ENCODE data around the gene DNASE2. TPM values are rescaled to one million over a fixed set of nuclear protein-coding genes. Genes with fewer than 3 reads are reported as not detected.
A peak's percentile ranks its signal among the peaks of the same experiment; 100 is the strongest.

DNASE2 gene
- total RNA-seq, 1 experiment from 2014 or later: 35.7 TPM

DNA sequence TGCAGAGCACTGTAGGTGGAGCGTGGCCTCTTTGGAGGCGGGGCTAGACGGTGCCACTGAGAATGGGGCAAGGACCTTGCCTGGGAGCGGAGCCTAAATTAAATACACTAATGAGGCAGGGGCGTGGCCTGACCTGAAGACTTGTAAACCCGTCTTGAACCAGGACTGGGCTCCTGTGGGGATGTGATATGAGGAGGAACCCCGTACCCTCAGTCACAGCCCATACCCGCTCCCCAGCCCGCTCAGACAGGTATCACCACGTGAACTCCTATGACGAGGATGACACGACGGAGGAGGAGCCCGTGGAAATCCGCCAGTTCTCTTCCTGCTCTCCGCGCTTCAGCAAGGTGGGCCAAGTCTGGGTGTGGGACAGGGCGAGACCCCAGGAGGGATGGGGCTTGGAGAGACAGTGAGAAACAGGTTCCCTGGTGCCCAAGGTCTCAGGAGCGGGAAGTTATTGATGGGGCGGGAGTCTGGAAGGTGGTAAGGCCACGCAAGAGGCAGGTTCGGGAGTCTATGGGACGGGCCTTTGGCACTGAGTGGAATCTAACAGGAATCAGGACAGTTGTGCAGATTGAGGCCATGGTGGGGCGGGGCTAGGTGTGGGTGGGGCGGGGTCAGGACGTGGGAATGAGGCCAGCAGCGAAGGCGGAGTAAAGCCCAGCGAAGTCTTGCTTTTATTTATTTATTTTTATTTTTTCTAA is 14.7 kb downstream of the DNASE2 start (continued):
- TF ChIP-seq ZNF423 (CRISPR knock-in tag; IDR thresholded peaks at IDR 0.05): no peak

DNA sequence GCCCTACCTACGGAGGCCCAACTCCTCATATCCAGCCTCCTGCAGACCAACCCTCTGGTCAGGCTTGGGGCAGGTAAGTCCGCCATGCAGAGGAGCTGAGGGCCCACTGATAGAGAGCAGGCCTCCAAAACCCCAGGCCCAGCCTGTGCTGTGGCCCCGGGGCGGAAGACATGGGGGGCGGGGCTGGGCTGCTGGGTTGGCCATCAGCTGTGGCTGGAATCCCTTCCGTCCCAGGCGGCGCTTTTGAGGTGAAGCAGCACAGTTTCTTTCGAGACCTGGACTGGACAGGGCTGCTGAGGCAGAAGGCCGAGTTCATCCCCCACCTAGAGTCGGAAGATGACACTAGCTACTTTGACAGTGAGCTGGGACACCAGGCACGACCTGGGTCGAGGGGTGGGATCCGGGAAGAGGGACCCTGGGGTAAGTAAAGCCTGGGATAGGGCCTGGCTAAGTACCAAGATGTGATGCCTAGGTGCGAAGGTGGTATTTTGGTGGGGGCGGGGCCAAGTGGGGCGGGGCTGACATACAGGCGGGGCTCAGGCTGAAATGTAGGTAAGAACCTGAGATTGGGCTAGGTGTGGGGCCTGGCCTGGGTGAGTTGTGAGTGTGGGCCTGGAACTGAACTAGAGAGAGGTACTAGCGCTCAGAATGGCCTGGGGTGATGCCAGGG is 15.4 kb downstream of the DNASE2 start:
- Mint-ChIP-seq H3K27me3 (ENCODE audit: low read depth) (peaks cover 9% of the 10 kb centered on the region; the same call in 1 of the 2 replicates), H3K4me1 (peaks cover 28% of the 10 kb centered on the region), H3K36me3 (peaks cover 11% of the 10 kb centered on the region), H3K27ac (peak overlapping the region; percentile 93), H3K4me3 (peak overlapping the region; percentile 58), H3K9me3 (no peaks in the 10 kb centered on the region)
- DNase-seq (ENCODE audit: low spot score): peak; percentile 57
- ChIA-PET POLR2A (interaction anchor here (0.9 kb wide), 1 partner anchor 24 kb away, joined by 3 read pairs; no protein-coding TSS in a partner anchor), CTCF (interaction anchor here (0.7 to 3.5 kb wide), 3 partner anchors 18 to 41 kb away, joined by 3 to 39 read pairs (median 5); no protein-coding TSS in a partner anchor)
- no peak for TF ChIP-seq ATF1 (CRISPR knock-in tag; IDR thresholded peaks at IDR 0.05)
- no peak for TF ChIP-seq TP53 (CRISPR knock-in tag; IDR thresholded peaks at IDR 0.05)
- TF ChIP-seq, protein P1, sequence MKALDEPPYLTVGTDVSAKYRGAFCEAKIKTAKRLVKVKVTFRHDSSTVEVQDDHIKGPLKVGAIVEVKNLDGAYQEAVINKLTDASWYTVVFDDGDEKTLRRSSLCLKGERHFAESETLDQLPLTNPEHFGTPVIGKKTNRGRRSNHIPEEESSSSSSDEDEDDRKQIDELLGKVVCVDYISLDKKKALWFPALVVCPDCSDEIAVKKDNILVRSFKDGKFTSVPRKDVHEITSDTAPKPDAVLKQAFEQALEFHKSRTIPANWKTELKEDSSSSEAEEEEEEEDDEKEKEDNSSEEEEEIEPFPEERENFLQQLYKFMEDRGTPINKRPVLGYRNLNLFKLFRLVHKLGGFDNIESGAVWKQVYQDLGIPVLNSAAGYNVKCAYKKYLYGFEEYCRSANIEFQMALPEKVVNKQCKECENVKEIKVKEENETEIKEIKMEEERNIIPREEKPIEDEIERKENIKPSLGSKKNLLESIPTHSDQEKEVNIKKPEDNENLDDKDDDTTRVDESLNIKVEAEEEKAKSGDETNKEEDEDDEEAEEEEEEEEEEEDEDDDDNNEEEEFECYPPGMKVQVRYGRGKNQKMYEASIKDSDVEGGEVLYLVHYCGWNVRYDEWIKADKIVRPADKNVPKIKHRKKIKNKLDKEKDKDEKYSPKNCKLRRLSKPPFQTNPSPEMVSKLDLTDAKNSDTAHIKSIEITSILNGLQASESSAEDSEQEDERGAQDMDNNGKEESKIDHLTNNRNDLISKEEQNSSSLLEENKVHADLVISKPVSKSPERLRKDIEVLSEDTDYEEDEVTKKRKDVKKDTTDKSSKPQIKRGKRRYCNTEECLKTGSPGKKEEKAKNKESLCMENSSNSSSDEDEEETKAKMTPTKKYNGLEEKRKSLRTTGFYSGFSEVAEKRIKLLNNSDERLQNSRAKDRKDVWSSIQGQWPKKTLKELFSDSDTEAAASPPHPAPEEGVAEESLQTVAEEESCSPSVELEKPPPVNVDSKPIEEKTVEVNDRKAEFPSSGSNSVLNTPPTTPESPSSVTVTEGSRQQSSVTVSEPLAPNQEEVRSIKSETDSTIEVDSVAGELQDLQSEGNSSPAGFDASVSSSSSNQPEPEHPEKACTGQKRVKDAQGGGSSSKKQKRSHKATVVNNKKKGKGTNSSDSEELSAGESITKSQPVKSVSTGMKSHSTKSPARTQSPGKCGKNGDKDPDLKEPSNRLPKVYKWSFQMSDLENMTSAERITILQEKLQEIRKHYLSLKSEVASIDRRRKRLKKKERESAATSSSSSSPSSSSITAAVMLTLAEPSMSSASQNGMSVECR (CRISPR knock-in tag; IDR thresholded peaks at IDR 0.05; ENCODE audit: borderline replicate concordance): no peak
- no peak for TF ChIP-seq ZNF138 (CRISPR knock-in tag; conservative IDR thresholded peaks at IDR 0.05)
- TF ChIP-seq NFE2L1 (CRISPR knock-in tag; IDR thresholded peaks at IDR 0.05): no peak
- ATAC-seq: peak; percentile 3; the same call in 1 of the 2 replicates

- CTCF ChIA-PET: interaction anchor here (0.7 to 3.5 kb wide), 4 partner anchors 8 to 40 kb away, joined by 3 to 39 read pairs (median 6); no protein-coding TSS in a partner anchor
- Mint-ChIP-seq H3K27me3 (ENCODE audit: low read depth) (peaks cover 9% of the 10 kb centered on the region; the same call in 1 of the 2 replicates), H3K36me3 (peaks cover 11% of the 10 kb centered on the region), H3K27ac (no peak overlapping the region; the same call in 1 of the 2 replicates), H3K9me3 (no peaks in the 10 kb centered on the region), H3K4me1 (peaks cover 28% of the 10 kb centered on the region), H3K4me3 (no peak overlapping the region)
- ATAC-seq: no peak
- POLR2A ChIA-PET: interaction anchor here (0.9 kb wide), 1 partner anchor 25 kb away, joined by 3 read pairs; no protein-coding TSS in a partner anchor
- no peak for DNase-seq (ENCODE audit: low spot score)
- 0 out of 2 replicates have a peak, but pooled peaks have one; percentile 22 for TF ChIP-seq FOXK1 (CRISPR knock-in tag; IDR thresholded peaks at IDR 0.05)
- TF ChIP-seq GRHL2 (CRISPR knock-in tag; IDR thresholded peaks at IDR 0.05; ENCODE audit: insufficient replicate concordance, severe bottlenecking): no peak
- no peak for TF ChIP-seq CTCF (IDR thresholded peaks at IDR 0.05)
- peak; percentile 75 for TF ChIP-seq FOXP4 (CRISPR knock-in tag; IDR thresholded peaks at IDR 0.05)
- TF ChIP-seq JAZF1 (CRISPR knock-in tag; IDR thresholded peaks at IDR 0.05): no peak
- TF ChIP-seq KAT7 (CRISPR knock-in tag; IDR thresholded peaks at IDR 0.05; ENCODE audit: borderline replicate concordance): no peak
- TF ChIP-seq, protein P2, sequence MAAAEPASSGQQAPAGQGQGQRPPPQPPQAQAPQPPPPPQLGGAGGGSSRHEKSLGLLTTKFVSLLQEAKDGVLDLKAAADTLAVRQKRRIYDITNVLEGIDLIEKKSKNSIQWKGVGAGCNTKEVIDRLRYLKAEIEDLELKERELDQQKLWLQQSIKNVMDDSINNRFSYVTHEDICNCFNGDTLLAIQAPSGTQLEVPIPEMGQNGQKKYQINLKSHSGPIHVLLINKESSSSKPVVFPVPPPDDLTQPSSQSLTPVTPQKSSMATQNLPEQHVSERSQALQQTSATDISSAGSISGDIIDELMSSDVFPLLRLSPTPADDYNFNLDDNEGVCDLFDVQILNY (CRISPR knock-in tag; IDR thresholded peaks at IDR 0.05): no peak
- TF ChIP-seq AR (CRISPR knock-in tag; IDR thresholded peaks at IDR 0.05): no peak
Observed at GRCh38 chr19:12864721-12865715, 16.2 kb downstream of the DNASE2 start.
